Measurements from ENCODE around the gene FAM83F.

DNA sequence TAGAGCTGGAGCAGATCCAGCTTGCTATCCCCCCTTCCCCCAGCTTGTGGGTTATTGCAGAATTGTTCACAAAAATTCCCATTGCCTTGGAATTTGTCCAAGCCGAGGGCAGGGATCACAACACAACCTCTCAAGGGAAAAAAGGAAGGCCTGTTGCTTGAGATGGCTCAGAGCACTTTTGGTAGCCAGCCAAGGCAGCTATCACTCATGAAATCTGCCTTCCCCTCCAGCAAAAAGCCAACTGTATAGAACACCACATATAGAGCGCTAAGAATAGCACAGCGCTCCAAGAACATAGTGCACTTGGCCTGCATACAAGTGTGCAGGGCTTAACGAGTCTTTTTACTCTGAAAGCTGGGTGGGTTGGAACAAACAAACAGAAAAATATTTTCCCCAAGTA is 46.2 kb downstream of the FAM83F start:
- TF ChIP-seq, protein P1, sequence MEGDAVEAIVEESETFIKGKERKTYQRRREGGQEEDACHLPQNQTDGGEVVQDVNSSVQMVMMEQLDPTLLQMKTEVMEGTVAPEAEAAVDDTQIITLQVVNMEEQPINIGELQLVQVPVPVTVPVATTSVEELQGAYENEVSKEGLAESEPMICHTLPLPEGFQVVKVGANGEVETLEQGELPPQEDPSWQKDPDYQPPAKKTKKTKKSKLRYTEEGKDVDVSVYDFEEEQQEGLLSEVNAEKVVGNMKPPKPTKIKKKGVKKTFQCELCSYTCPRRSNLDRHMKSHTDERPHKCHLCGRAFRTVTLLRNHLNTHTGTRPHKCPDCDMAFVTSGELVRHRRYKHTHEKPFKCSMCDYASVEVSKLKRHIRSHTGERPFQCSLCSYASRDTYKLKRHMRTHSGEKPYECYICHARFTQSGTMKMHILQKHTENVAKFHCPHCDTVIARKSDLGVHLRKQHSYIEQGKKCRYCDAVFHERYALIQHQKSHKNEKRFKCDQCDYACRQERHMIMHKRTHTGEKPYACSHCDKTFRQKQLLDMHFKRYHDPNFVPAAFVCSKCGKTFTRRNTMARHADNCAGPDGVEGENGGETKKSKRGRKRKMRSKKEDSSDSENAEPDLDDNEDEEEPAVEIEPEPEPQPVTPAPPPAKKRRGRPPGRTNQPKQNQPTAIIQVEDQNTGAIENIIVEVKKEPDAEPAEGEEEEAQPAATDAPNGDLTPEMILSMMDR (IDR thresholded peaks at IDR 0.05), result no peak
- no peak for TF ChIP-seq EZH2 (IDR thresholded peaks at IDR 0.05; ENCODE audit: borderline replicate concordance, insufficient read depth, low read depth, low read length, poor library complexity, severe bottlenecking)
